ENCODE results near the gene SHMT2.

DNA sequence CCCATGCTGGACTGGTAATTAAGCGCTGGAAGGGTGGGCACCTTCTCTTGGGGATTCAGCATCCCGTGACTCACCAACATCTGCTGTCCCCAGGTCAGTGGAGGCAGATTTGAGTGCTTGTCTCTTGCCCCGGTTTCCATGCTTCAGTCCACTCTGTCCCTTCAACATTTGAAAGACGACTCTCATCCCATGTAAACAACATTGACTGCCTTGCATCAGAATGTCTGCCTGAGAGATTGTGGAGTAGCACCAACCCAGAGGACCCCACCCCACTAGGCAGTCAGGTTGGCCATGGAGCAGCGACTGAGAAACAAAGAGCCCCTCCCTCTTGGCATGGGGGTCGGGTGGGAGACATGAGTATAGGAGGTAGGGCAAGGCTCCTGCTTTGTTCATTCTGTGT lies 26.4 kb downstream of the SHMT2 start:
- TF ChIP-seq RAD21 (IDR thresholded peaks at IDR 0.05; ENCODE audit: low read depth) (no peak), POLR2A (IDR thresholded peaks at IDR 0.05; ENCODE audit: borderline replicate concordance, extremely low read depth, insufficient read depth, insufficient read length) (no peak), POLR2AphosphoS5 (IDR thresholded peaks at IDR 0.05; ENCODE audit: low read depth, low read length) (no peak), ELF1 (IDR thresholded peaks at IDR 0.05; ENCODE audit: borderline replicate concordance, low read depth) (no peak), TCF7L2 (IDR thresholded peaks at IDR 0.05; ENCODE audit: borderline replicate concordance, extremely low read depth, insufficient read depth, insufficient read length) (no peak)
- TF ChIP-seq, protein P1, sequence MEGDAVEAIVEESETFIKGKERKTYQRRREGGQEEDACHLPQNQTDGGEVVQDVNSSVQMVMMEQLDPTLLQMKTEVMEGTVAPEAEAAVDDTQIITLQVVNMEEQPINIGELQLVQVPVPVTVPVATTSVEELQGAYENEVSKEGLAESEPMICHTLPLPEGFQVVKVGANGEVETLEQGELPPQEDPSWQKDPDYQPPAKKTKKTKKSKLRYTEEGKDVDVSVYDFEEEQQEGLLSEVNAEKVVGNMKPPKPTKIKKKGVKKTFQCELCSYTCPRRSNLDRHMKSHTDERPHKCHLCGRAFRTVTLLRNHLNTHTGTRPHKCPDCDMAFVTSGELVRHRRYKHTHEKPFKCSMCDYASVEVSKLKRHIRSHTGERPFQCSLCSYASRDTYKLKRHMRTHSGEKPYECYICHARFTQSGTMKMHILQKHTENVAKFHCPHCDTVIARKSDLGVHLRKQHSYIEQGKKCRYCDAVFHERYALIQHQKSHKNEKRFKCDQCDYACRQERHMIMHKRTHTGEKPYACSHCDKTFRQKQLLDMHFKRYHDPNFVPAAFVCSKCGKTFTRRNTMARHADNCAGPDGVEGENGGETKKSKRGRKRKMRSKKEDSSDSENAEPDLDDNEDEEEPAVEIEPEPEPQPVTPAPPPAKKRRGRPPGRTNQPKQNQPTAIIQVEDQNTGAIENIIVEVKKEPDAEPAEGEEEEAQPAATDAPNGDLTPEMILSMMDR (IDR thresholded peaks at IDR 0.05 in 2 of 3, conservative IDR thresholded peaks at IDR 0.05 in 1 of 3; ENCODE audit: borderline replicate concordance in 1 of 3, insufficient read depth in 1 of 3, low read depth in 2 of 3, low read length in 2 of 3): no peak
- TF ChIP-seq, protein P2, sequence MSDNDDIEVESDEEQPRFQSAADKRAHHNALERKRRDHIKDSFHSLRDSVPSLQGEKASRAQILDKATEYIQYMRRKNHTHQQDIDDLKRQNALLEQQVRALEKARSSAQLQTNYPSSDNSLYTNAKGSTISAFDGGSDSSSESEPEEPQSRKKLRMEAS (IDR thresholded peaks at IDR 0.05): no peak
